SH-SY5Y (cell line): ENCODE measurements around the gene HSPB9.

Source experiments
- GATA2 ChIP-seq: IDR thresholded peaks from 2 replicates; pipeline ENCODE4 v1.6.1; 2011; ENCODE audit warnings: mild to moderate bottlenecking, low read depth, low read length
- GATA3 ChIP-seq: IDR thresholded peaks from 2 replicates; pipeline ENCODE4 v1.6.1; 2011; ENCODE audit warnings: low read depth, mild to moderate bottlenecking, low read length, moderate library complexity

DNA sequence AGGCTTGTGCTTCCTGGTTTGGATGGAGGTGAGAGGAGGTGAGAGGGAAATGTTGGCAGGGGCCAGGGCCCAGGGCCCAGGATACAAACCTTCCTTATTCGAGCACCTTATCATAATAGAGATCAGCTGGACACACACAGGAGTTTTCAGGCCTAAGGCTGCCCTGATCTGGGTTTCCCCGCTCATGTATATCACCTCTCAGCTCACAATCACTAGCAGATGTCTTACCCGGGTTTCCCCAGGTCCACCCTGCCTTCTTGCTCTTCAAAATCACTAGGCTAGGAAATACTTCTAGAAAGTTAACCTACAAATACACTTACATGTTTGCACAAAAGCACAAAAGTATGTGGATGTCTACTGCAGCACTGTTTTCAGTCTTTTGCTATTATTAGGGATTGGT, 4.2 kb downstream of the HSPB9 start:
- TF ChIP-seq GATA3 (no peak), GATA2 (peak; percentile 34; the same call in 1 of the 2 replicates)
